HepG2 (cell line): Measurements from ENCODE around the gene TREH. TPM values are rescaled to one million over a fixed set of nuclear protein-coding genes. Genes with fewer than 3 reads are reported as not detected.

Source experiments
- ATAC-seq: fragments of 200-7000 bp; cut with Tn5 transposase; 3 replicates; pipeline ENCODE4 v1.9.1; 2020; ENCODE audit warnings: mild to moderate bottlenecking, moderate library complexity
- BruUV-seq: library from RNA; stranded (reverse); fragments of 400-500 nt; replicated peaks from 2 replicates; lab custom pipeline; 2021; lab: Mats Ljungman, UMichigan
- CTCF ChIA-PET: fragments of 300-600 bp; formaldehyde crosslinking; extraction: SDS; loops from one replicate; lab custom pipeline; 2021; ENCODE audit warnings: low total read pairs, inconsistent platforms, low intra/inter-chr PET ratio; lab: Yijun Ruan, JAX
- POLR2A ChIA-PET: fragments of 350-600 bp; sonication (Branson Sonifier 250); formaldehyde crosslinking; loops from one replicate; lab custom pipeline; 2020; ENCODE audit warnings: antibody characterized with exemption, inconsistent platforms; lab: Yijun Ruan, JAX
- DNase-seq: peaks from one replicate; pipeline ENCODE4 v3.0.0-alpha.2; 2015; ENCODE audit warnings: low spot score
- FAIRE-seq: peaks from 3 replicates; lab custom pipeline; 2011; peaks lifted over from hg19 to GRCh38; lab: Jason Lieb, UNC
- H2AFZ ChIP-seq: one replicate; pipeline ENCODE4 v1.6.1; 2011; ENCODE audit warnings: low read length, inconsistent platforms
- H3K27ac ChIP-seq: fragments of 300-600 bp; 3 replicates; pipeline ENCODE4 v1.8.0; 2011; ENCODE audit warnings: mixed run types, mild to moderate bottlenecking, mixed read lengths, low read length, inconsistent platforms; ENCODE audit not compliant: insufficient read depth; ENCODE audit errors: extremely low read length
- H3K27me3 ChIP-seq, 2 experiments: fragments of 200-600 bp in 1 of 2; 2 replicates in 1 of 2; 3 replicates in 1 of 2; pipeline versions ENCODE4 v1.6.0 to v1.8.0; 2011; ENCODE audit warnings: low read length in 2 of 2, mild to moderate bottlenecking in 2 of 2, moderate library complexity in 2 of 2, inconsistent platforms in 1 of 2; ENCODE audit not compliant: insufficient read depth in 2 of 2, control insufficient read depth in 1 of 2
- H3K36me3 ChIP-seq, 2 experiments: fragments of 200-600 bp in 1 of 2; replicated peaks in 1 of 2; 2 replicates in 1 of 2; 3 replicates in 1 of 2; pipeline versions ENCODE4 v1.5.1 to v1.8.0; 2011; ENCODE audit warnings: low read length in 2 of 2, inconsistent platforms in 1 of 2; ENCODE audit not compliant: insufficient read depth in 2 of 2, control insufficient read depth in 1 of 2
- H3K4me1 ChIP-seq: 2 replicates; pipeline ENCODE4 v1.5.1; 2012; ENCODE audit warnings: low read length, inconsistent platforms; ENCODE audit not compliant: insufficient read depth
- H3K4me2 ChIP-seq: 2 replicates; pipeline ENCODE4 v1.6.0; 2011; ENCODE audit warnings: low read depth, low read length, inconsistent platforms
- H3K4me3 ChIP-seq, 3 experiments: fragments of 200-600 bp in 1 of 3; sonication (generic), shearing (Covaris generic) in 1 of 3; replicated peaks in 1 of 3; 2 replicates each; pipeline ENCODE4 v1.5.1; 2011 to 2016; ENCODE audit warnings: low read length in 3 of 3, inconsistent platforms in 2 of 3, low read depth in 2 of 3, mild to moderate bottlenecking in 2 of 3, control low read depth in 1 of 3, mixed read lengths in 1 of 3; ENCODE audit not compliant: insufficient read depth in 1 of 3
- H3K79me2 ChIP-seq: one replicate; pipeline ENCODE4 v1.6.1; 2011; ENCODE audit warnings: low read length, inconsistent platforms; ENCODE audit not compliant: insufficient read depth
- H3K9ac ChIP-seq: 2 replicates; pipeline ENCODE4 v1.6.0; 2011; ENCODE audit warnings: mild to moderate bottlenecking, low read depth, low read length, inconsistent platforms; ENCODE audit not compliant: insufficient read depth
- H3K9me3 ChIP-seq: 2 replicates; pipeline ENCODE4 v1.5.1; 2012; ENCODE audit warnings: mild to moderate bottlenecking, low read length
- H4K20me1 ChIP-seq: 2 replicates; pipeline ENCODE4 v1.6.0; 2011; ENCODE audit warnings: inconsistent platforms, mild to moderate bottlenecking, low read length, moderate library complexity; ENCODE audit not compliant: insufficient read depth
- ELF1 ChIP-seq: sonication (generic); formaldehyde crosslinking; IDR thresholded peaks from 2 replicates; pipeline ENCODE4 v1.4.0; 2020; ENCODE audit warnings: missing genetic modification reagents
- STAG1 ChIP-seq: sonication (generic); formaldehyde crosslinking; IDR thresholded peaks from 2 replicates; pipeline ENCODE4 v1.4.0; 2020; ENCODE audit warnings: missing genetic modification reagents
- ZNF550 ChIP-seq: sonication (generic); formaldehyde crosslinking; IDR thresholded peaks from 2 replicates; pipeline ENCODE4 v1.4.0; 2020; ENCODE audit warnings: mild to moderate bottlenecking, missing genetic modification reagents, borderline replicate concordance
- WGBS: methylation state at CpG from one replicate; pipeline ENCODE4 v1.1.6; 2017; ENCODE audit warnings: low lambda C conversion rate; 5-methylcytosine and 5-hydroxymethylcytosine counted together
- in situ Hi-C: cut with HindIII; loops from 2 replicates; pipeline ENCODE4 v1.10.0; 2017; ENCODE audit warnings: low pct_unique_long_range_greater_than_20kb; ENCODE audit not compliant: extremely low pct_ligation_motif_present
- intact Hi-C: fragments of 100-400 bp; cut with micrococcal nuclease; formaldehyde crosslinking; loops from one replicate; pipeline ENCODE4 v1.10.0; 2022; ENCODE audit not compliant: unreplicated experiment
- polyA plus RNA-seq, 8 experiments: library from polyadenylated mRNA; depleted of rRNA in 3 of 8; stranded (reverse) in 7 of 8; unstranded in 1 of 8; fragments of >200 nt; fragmentation: Illumina TruSeq in 4 of 8; extraction: Trizol in 4 of 8; gene quantifications; 2 replicates each; pipeline versions ENCODE4 v1.2.1 to v1.2.3, GENCODE V29; 2011 to 2016; ENCODE audit warnings: low read depth in 4 of 8, missing spikeins in 1 of 8, mixed read lengths in 1 of 8; ENCODE audit not compliant: insufficient read depth in 1 of 8
- total RNA-seq, 5 experiments: library from RNA; depleted of rRNA; stranded (reverse); fragments of >200 nt; fragmentation: Illumina TruSeq; extraction: Trizol; gene quantifications; 2 replicates each; pipeline ENCODE4 v1.2.3, GENCODE V29; 2016; ENCODE audit warnings: low read depth in 1 of 5
- TF ChIP-seq, protein P1 (sequence below): sonication (generic); formaldehyde crosslinking; IDR thresholded peaks from 2 replicates; pipeline ENCODE4 v1.5.0; 2020; ENCODE audit warnings: missing genetic modification reagents
- TF ChIP-seq, protein P2 (sequence below): sonication (generic); formaldehyde crosslinking; IDR thresholded peaks from 2 replicates; pipeline ENCODE4 v1.5.0; 2020; ENCODE audit warnings: mild to moderate bottlenecking, missing genetic modification reagents, moderate library complexity
- TF ChIP-seq, protein P3 (sequence below): sonication (generic); formaldehyde crosslinking; IDR thresholded peaks from 2 replicates; pipeline ENCODE4 v1.4.0; 2020; ENCODE audit warnings: missing genetic modification reagents, borderline replicate concordance

TREH gene
- total and polyA plus RNA-seq, 2 of the 13 experiments (the other 11 are each of a cell fraction or from before 2014, with no cell fraction given) = 0.53 to 0.86 TPM

DNA sequence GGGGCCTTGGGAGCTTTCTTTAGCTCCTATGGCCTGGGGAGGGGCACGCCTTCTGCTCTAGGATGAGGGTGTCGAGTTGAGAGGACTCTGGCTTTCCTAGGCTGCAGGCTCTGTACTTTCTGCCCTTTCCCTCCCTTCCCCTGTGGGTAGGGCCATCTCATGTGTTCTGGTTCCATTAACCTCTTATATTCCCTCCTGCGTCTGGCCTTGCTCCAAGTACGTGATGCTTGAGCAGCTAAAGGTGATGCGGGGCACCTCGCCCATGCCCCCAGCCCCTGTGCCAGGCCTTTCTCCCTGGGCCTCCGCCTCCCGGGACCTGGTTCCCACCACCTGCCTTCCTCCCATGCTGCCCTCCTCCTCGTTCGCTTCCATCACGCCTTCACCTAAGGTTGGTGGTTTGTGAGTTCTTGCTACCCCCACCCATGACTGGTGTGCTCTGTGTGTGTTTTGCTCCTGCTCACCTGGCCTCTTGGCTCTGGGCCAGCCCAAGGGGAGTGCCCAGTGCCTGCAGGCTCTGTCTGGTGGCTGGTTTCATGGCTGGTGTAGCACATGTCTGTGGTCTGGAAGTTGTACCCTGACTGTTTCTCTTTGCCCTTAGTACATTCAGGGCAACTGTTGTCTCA is 37.9 kb downstream of the TREH start (continued):
- TF ChIP-seq, protein P1, sequence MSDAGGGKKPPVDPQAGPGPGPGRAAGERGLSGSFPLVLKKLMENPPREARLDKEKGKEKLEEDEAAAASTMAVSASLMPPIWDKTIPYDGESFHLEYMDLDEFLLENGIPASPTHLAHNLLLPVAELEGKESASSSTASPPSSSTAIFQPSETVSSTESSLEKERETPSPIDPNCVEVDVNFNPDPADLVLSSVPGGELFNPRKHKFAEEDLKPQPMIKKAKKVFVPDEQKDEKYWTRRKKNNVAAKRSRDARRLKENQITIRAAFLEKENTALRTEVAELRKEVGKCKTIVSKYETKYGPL (CRISPR knock-in tag) = no peak
- no peak for TF ChIP-seq ELF1

DNA sequence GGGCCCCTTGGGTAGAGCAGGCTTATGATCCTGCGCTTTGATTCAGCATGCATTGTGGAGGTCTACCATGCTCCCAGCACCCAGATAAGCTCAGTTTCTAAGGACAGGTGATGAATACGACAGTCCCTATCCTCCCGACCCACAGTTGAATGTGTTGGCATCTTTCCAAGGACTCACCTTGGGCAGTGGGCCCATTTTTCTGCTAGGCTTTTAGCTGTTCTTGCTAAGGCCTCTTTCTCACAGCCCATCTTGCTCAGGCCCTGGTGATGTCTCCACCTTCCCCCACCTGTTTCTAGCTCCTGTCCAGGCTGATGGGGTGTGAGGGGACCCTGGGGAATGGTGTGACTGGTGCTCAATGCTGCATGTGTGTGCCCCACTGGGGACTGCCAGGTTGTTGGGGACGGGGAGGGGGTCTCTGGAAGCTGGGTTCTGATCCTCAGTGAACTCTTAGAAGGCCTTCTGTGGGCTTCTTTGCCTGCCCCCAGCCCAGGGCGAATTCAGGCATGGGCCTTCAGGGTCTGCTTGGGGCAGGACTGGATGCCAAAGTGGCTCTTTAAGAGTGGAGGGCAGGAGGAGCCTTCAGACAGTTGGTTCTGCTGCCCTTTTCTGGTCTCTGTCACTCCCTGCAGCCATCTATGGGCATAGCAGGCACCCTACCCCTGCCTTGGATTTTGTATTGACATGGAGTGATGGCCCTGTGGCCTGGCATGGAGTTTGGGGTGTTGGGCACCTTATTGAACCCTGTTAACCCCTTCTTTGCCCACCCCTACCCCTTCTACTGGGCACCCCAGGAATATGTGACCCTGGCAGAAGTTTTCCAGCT is 38.9 kb downstream of the TREH start:
- H3K79me2 ChIP-seq = no peaks in the 10 kb centered on the region
- intact Hi-C loops = no loop called here
- BruUV-seq = no TSS peak
- POLR2A ChIA-PET = interaction anchor here (2.1 kb wide), 1 partner anchor 20 kb away, joined by 13 read pairs; no protein-coding TSS in a partner anchor
- H2AFZ ChIP-seq = no peak overlapping the region
- TF ChIP-seq, protein P2, sequence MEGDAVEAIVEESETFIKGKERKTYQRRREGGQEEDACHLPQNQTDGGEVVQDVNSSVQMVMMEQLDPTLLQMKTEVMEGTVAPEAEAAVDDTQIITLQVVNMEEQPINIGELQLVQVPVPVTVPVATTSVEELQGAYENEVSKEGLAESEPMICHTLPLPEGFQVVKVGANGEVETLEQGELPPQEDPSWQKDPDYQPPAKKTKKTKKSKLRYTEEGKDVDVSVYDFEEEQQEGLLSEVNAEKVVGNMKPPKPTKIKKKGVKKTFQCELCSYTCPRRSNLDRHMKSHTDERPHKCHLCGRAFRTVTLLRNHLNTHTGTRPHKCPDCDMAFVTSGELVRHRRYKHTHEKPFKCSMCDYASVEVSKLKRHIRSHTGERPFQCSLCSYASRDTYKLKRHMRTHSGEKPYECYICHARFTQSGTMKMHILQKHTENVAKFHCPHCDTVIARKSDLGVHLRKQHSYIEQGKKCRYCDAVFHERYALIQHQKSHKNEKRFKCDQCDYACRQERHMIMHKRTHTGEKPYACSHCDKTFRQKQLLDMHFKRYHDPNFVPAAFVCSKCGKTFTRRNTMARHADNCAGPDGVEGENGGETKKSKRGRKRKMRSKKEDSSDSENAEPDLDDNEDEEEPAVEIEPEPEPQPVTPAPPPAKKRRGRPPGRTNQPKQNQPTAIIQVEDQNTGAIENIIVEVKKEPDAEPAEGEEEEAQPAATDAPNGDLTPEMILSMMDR = peak; percentile 36; the same call in 1 of the 2 replicates
- no peak for TF ChIP-seq ZNF550 (CRISPR knock-in tag)
- peak; percentile 15; the same call in 1 of the 2 replicates for TF ChIP-seq STAG1 (CRISPR knock-in tag)
- TF ChIP-seq, protein P3, sequence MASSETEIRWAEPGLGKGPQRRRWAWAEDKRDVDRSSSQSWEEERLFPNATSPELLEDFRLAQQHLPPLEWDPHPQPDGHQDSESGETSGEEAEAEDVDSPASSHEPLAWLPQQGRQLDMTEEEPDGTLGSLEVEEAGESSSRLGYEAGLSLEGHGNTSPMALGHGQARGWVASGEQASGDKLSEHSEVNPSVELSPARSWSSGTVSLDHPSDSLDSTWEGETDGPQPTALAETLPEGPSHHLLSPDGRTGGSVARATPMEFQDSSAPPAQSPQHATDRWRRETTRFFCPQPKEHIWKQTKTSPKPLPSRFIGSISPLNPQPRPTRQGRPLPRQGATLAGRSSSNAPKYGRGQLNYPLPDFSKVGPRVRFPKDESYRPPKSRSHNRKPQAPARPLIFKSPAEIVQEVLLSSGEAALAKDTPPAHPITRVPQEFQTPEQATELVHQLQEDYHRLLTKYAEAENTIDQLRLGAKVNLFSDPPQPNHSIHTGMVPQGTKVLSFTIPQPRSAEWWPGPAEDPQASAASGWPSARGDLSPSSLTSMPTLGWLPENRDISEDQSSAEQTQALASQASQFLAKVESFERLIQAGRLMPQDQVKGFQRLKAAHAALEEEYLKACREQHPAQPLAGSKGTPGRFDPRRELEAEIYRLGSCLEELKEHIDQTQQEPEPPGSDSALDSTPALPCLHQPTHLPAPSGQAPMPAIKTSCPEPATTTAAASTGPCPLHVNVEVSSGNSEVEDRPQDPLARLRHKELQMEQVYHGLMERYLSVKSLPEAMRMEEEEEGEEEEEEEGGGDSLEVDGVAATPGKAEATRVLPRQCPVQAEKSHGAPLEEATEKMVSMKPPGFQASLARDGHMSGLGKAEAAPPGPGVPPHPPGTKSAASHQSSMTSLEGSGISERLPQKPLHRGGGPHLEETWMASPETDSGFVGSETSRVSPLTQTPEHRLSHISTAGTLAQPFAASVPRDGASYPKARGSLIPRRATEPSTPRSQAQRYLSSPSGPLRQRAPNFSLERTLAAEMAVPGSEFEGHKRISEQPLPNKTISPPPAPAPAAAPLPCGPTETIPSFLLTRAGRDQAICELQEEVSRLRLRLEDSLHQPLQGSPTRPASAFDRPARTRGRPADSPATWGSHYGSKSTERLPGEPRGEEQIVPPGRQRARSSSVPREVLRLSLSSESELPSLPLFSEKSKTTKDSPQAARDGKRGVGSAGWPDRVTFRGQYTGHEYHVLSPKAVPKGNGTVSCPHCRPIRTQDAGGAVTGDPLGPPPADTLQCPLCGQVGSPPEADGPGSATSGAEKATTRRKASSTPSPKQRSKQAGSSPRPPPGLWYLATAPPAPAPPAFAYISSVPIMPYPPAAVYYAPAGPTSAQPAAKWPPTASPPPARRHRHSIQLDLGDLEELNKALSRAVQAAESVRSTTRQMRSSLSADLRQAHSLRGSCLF (CRISPR knock-in tag) = no peak
- WGBS = 80% methylated on average over 3 of the region's 5 CpGs
- no peak overlapping the region for H3K4me3 ChIP-seq
- CTCF ChIA-PET = no interaction called here
- H3K4me1 ChIP-seq = no peaks in the 10 kb centered on the region
- no peak for DNase-seq
- H3K36me3 ChIP-seq = peaks cover 14 to 27% of the 10 kb centered on the region in 2 experiments; a peak in 4 of 5 replicates
- H3K9ac ChIP-seq = no peak overlapping the region
- FAIRE-seq = no peak
- H4K20me1 ChIP-seq = no peaks in the 10 kb centered on the region
- no peak overlapping the region for H3K4me2 ChIP-seq
- no peak overlapping the region for H3K27ac ChIP-seq
- no peaks in the 10 kb centered on the region for H3K27me3 ChIP-seq
- H3K9me3 ChIP-seq = no peaks in the 10 kb centered on the region
- in situ Hi-C loops = no loop called here
- peak; percentile 17; the same call in 2 of the 3 replicates for ATAC-seq
